Activated naive CD4-positive, alpha-beta T cell treated with anti-CD3 and anti-CD28 coated beads, Interleukin-2, amount 50 U/mL, for 72 hours (primary cell): ENCODE data around the gene ZNF385D. TPM values are rescaled to one million over a fixed set of nuclear protein-coding genes. Genes with fewer than 3 reads are reported as not detected.

Experiments
- ATAC-seq, 2 donors: fragments of 150-1000 bp; cut with Tn5 transposase; 2 replicates each; pipeline ENCODE4 v1.10.0; 2021; ENCODE audit warnings: mild to moderate bottlenecking in 2 of 2, moderate library complexity in 2 of 2
- DNase-seq, 2 donors: peaks; one replicate each; pipeline ENCODE4 v3.0.0; 2021 to 2022; ENCODE audit warnings: low spot score in 2 of 2
- H3K27ac Mint-ChIP-seq, 2 donors: one replicate each; pipeline ENCODE4 v1.8.0; 2022; ENCODE audit warnings: mild to moderate bottlenecking in 2 of 2, mixed read lengths in 2 of 2
- H3K36me3 Mint-ChIP-seq, 2 donors: one replicate each; pipeline ENCODE4 v1.8.0; 2022; ENCODE audit warnings: mixed read lengths in 2 of 2
- H3K9me3 Mint-ChIP-seq, 2 donors: one replicate each; pipeline ENCODE4 v1.8.0; 2022; ENCODE audit warnings: mixed read lengths in 2 of 2
- total RNA-seq, 2 donors: library from RNA; stranded (reverse); gene quantifications; one replicate each; pipeline ENCODE4 v1.2.3, GENCODE V29; 2022

Gene ZNF385D
- total RNA-seq, 2 donors from 2014 or later = not detected

GRCh38 chr3:21662403-21662802 lies 88.6 kb downstream of the ZNF385D start:
- Mint-ChIP-seq H3K9me3 (peaks cover 4 to 12% of the 10 kb centered on the region in 2 donors), H3K27ac (no peak overlapping the region), H3K36me3 (no peaks in the 10 kb centered on the region)
- DNase-seq (no peak), ATAC-seq (no peak)

GRCh38 chr3:21654662-21655061 lies 96.3 kb downstream of the ZNF385D start:
- no peak for ATAC-seq

GRCh38 chr3:21654241-21654640 lies 96.8 kb downstream of the ZNF385D start:
- DNase-seq = no peak
- ATAC-seq = no peak
- Mint-ChIP-seq H3K27ac (no peak overlapping the region), H3K36me3 (no peaks in the 10 kb centered on the region), H3K9me3 (peaks cover 8 to 9% of the 10 kb centered on the region in 2 donors)

More at GRCh38 chr3:21654662-21655061, 96.3 kb downstream of the ZNF385D start:
- DNase-seq = no peak
- Mint-ChIP-seq H3K36me3 (no peaks in the 10 kb centered on the region), H3K9me3 (peaks cover 8 to 9% of the 10 kb centered on the region in 2 donors), H3K27ac (no peak overlapping the region)

GRCh38 chr3:21649519-21649918 lies 101.5 kb downstream of the ZNF385D start:
- no peak for ATAC-seq
- Mint-ChIP-seq H3K36me3 (no peaks in the 10 kb centered on the region), H3K9me3 (peaks cover 4 to 12% of the 10 kb centered on the region in 2 donors), H3K27ac (no peak overlapping the region)
- no peak for DNase-seq

GRCh38 chr3:21647961-21648360 lies 103.0 kb downstream of the ZNF385D start:
- peaks cover 6 to 11% of the 10 kb centered on the region in 2 donors for H3K9me3 Mint-ChIP-seq
- DNase-seq = no peak

DNA sequence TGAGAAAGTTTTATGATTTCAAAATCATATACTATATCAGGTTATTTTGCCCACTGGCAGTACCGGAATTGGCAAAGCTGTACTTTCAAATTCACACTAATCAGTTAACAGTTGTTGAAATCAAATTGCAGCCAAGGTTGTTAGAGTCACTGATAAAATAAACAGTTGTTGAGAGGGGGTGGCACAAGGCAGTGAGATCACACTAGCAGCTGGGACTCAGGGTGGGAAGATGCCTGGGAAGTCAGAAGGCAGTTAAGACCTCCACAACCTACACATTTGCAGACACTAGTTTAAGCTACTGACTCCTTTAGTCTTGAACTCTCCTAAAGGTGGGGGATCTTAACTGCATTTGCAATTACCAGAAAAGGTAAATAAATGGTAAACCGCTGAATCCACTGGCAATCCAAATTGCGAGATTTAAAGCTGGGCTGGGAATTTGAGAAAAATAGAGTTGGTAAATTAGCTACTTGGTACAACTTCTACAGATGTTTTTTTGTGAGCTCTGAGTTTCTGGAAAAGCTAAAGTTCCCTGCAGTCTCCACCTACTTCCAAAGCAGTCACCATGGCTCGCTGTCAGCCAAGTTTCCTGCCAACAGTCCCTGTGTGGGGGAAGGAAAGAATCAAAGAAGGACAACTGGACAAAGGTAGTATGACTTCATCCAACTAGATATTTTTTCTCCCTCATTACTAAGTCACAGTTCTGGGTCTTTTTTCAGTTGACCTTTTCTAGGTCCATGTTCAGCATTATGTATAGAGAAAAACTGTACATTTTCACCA lies 105.7 kb downstream of the ZNF385D start:
- ATAC-seq = no peak
- no peaks in the 10 kb centered on the region for H3K36me3 Mint-ChIP-seq
- H3K9me3 Mint-ChIP-seq = peaks cover 13 to 21% of the 10 kb centered on the region in 2 donors
- H3K27ac Mint-ChIP-seq = no peak overlapping the region
- no peak for DNase-seq

More at GRCh38 chr3:21647961-21648360, 103.0 kb downstream of the ZNF385D start:
- Mint-ChIP-seq H3K36me3 (no peaks in the 10 kb centered on the region), H3K27ac (peak overlapping the region in 1 of 2 donors; percentile 84)
- no peak for ATAC-seq

DNA sequence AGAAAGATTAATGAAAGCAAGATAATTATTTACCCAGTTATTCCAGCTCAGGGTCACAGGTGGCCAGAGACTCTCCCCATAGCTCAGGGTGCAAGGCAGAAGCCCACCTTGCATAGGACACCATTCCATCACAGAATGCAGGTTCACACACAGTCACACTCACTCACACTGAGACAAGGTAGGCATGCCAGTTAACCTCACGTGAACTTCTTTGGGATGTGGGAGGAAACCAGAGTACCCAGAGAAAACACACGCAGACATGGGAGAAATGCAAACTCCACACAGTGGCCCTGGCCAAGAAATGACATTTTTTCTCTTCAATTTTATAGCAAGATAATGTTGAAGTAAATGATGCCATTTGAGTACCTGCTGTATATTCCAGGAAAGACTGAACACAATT lies 106.7 kb downstream of the ZNF385D start:
- DNase-seq (no peak), ATAC-seq (no peak)
- H3K27ac Mint-ChIP-seq = no peak overlapping the region
- H3K36me3 Mint-ChIP-seq = no peaks in the 10 kb centered on the region
- peaks cover 13 to 25% of the 10 kb centered on the region in 2 donors for H3K9me3 Mint-ChIP-seq

- Mint-ChIP-seq H3K9me3 (peaks cover 13 to 25% of the 10 kb centered on the region in 2 donors), H3K27ac (no peak overlapping the region), H3K36me3 (no peaks in the 10 kb centered on the region)
- no peak for ATAC-seq
- DNase-seq = no peak
Observed at GRCh38 chr3:21643752-21644151, 107.3 kb downstream of the ZNF385D start.

DNA sequence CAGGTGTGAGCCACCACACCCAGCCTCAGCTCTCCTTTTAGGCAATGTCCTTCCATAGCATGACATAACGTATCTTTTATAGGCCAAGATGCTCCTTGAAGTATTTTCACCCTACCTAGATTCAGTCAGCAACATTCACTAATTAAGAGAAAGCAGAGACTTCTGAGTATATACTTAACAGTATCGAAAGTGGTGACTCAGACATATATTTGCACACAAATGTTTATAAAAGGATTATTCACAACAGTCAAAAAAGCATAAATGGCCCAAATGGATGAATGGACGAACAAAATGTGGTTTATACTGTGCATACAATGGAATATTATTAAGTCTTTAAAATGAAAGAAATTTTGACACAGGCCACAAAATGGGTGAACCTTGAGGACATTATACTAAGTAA lies 108.6 kb downstream of the ZNF385D start:
- H3K9me3 Mint-ChIP-seq = peaks cover 13 to 20% of the 10 kb centered on the region in 2 donors
- ATAC-seq = no peak
- H3K36me3 Mint-ChIP-seq = no peaks in the 10 kb centered on the region

GRCh38 chr3:21641959-21642358 lies 109.1 kb downstream of the ZNF385D start:
- peaks cover 13 to 16% of the 10 kb centered on the region in 2 donors for H3K9me3 Mint-ChIP-seq
- no peak for DNase-seq
- ATAC-seq = no peak
- H3K27ac Mint-ChIP-seq = no peak overlapping the region
- no peaks in the 10 kb centered on the region for H3K36me3 Mint-ChIP-seq

More for the DNA sequence above, 108.6 kb downstream of the ZNF385D start:
- no peak for DNase-seq
- no peak overlapping the region for H3K27ac Mint-ChIP-seq

DNA sequence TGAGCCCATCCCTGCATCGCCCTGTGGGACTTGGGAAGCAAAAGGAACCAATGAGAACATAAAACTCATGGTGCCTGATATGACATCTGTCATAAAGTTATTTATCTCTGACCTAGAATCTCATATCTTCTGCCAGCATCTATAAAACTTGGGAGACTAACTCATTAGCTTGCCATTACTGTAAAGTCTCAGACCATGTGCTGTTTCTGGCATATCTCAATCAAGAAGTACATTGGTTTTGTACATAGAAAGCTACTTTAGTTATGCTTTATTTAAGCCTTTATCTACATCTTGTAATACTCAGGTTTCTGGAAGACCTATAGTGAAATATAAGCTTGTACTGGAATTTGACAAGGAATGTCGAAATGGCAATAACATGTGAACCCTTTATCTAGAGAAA lies 112.5 kb downstream of the ZNF385D start:
- DNase-seq = no peak
- H3K36me3 Mint-ChIP-seq = no peaks in the 10 kb centered on the region
- no peak overlapping the region for H3K27ac Mint-ChIP-seq
- no peak for ATAC-seq
- peaks cover 13 to 16% of the 10 kb centered on the region in 2 donors for H3K9me3 Mint-ChIP-seq

DNA sequence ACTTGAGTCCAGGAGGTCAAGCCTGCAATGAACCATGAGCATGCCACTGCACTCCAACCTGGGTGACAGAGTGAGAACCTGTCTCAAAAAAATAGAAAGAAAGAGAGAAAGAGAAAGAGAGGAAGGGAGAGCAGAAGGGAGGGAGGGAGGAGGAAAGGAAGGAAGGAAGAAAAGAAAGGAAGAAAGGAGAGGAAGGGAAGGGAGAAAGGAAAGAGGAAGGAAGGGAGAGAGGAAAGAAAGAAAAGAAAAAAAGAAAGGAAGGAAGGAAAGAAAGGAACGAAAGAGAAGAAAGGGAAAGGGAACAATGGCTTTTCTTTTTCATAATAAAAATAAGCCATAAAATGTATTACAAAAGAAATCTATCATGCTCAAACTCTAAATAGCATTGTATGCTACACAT lies 116.9 kb downstream of the ZNF385D start:
- no peak for DNase-seq
- ATAC-seq = no peak

DNA sequence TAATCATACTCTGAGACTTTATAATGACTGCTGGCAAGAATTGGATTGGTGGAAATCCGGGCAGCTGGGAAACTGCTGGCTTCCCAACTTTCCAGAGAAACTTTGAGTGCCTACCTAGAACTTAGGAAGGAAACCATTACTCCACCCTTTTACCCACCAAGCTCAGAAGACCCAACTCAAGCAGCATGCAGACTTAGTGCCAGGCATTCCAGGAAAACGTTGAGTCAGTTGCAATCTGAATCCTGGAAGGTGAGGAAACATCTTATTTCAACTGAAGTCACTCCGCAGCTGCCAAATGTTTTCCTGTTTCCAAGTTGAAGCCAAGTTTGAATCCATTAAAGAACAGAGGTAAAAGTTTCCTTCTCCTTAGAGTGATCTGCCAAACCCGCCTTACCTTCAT lies 126.5 kb downstream of the ZNF385D start:
- DNase-seq (no peak), ATAC-seq (no peak)
- Mint-ChIP-seq H3K27ac (no peak overlapping the region), H3K9me3 (peaks cover 5 to 7% of the 10 kb centered on the region in 2 donors), H3K36me3 (no peaks in the 10 kb centered on the region)

More for the DNA sequence above, 116.9 kb downstream of the ZNF385D start:
- H3K36me3 Mint-ChIP-seq = no peaks in the 10 kb centered on the region
- H3K27ac Mint-ChIP-seq = no peak overlapping the region
- H3K9me3 Mint-ChIP-seq = peaks cover 4 to 5% of the 10 kb centered on the region in 2 donors

- Mint-ChIP-seq H3K27ac (no peak overlapping the region), H3K9me3 (peaks cover 4 to 8% of the 10 kb centered on the region in 2 donors), H3K36me3 (no peaks in the 10 kb centered on the region)
- no peak for ATAC-seq
- DNase-seq = no peak
Observed at GRCh38 chr3:21621181-21621651, 129.8 kb downstream of the ZNF385D start.

DNA sequence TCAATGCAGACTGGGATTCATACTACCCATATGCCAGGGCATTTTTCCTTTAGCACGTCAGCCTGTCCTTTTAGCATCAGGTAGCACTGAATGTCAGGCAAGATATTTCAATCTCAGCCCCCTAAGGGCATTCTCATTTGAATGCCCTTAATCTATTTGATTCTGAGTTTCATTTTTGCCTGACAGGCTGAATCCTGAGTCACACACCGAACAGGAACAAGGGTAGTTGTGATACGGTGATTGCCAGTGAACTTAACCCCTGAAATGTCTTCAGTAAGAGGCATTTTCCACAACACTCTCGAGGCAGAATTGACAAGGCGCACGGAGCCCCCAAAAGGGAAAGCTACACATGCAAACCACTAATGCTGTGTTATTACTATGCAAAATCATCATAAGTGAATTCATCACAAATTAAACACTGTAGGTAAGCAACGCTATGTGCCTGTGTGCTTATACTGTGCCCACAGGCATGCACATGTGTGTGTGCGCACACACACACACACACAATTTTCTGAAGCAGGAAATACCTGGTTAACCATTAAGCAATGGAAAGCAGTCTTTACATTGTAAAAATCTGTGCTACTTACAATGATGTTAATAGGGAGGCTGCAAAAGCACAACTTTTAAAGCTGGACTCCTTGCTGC lies 130.4 kb downstream of the ZNF385D start:
- no peaks in the 10 kb centered on the region for H3K36me3 Mint-ChIP-seq
- ATAC-seq = no peak
- no peak for DNase-seq
- peaks cover 4 to 8% of the 10 kb centered on the region in 2 donors for H3K9me3 Mint-ChIP-seq
- H3K27ac Mint-ChIP-seq = no peak overlapping the region

DNA sequence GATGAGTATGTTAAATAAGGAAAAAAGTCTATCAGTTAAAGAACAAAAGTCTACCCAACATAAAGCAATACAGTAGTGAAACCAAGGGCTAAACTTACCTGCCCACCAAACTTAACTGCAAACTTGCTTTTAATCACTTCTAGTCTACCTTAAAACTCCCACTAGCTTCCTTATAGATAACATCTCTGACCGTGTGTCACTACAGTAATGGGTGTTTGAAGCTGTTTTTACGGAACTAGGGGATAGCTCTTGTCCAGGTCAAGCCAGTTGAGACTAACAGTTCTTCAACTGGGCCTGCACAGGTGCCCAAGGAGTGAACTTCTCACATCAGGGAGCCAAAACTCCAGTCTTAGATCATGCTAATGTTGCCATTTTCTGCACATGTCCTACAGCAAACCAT lies 132.3 kb downstream of the ZNF385D start:
- Mint-ChIP-seq H3K27ac (no peak overlapping the region), H3K9me3 (peaks cover 4 to 8% of the 10 kb centered on the region in 2 donors), H3K36me3 (no peaks in the 10 kb centered on the region)
- DNase-seq (no peak), ATAC-seq (no peak)

DNA sequence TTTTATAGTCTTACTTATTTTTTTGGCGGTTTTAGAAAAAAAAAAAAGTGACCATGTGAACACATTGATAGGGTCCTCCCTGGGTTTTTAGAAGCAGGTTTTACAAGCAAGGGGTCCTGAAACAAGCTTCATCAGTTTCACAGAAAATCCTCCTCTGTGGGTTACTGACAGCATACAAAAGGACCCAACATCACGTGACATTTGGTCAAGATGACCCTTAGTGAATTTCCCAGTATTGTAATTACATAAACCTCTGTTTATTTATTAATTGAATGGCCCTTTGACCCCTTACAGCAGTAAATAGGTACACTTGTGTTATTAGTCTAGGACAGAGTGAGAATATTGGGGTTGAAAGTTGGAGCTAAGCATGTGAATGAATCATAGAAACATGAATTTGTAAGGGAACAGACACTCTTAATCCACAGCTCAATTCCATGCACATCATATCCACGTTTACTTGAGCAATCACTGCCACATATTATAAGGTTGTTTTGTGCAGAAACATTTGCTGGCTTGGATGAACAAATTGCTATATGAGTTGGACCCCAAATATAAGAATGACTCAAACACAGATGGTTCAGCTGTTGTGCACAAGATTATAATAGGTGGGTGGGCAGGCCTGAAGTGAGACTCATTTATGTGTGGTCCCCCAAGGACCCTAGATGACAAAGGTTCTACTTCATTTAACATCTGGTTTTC lies 137.5 kb downstream of the ZNF385D start:
- no peak overlapping the region for H3K27ac Mint-ChIP-seq
- H3K36me3 Mint-ChIP-seq = no peaks in the 10 kb centered on the region
- ATAC-seq = no peak
- peaks cover 0 to 4% of the 10 kb centered on the region in 2 donors for H3K9me3 Mint-ChIP-seq
- no peak for DNase-seq
